ENCODE results near the gene FAM76B. TPM values are rescaled to one million over a fixed set of nuclear protein-coding genes. Genes with fewer than 3 reads are reported as not detected.

The FAM76B gene
- total RNA-seq, 1 donor from 2014 or later, result 6.5 TPM

- peaks cover under 1 to 6% of the 10 kb centered on the region in 2 donors for H3K36me3 ChIP-seq
- no peaks in the 10 kb centered on the region for H3K9me3 ChIP-seq
- H3K4me3 ChIP-seq, result peak overlapping the region; percentile 95 to 98
- TF ChIP-seq CTCF (IDR thresholded peaks at IDR 0.05), result no peak
- peaks cover 0 to 22% of the 10 kb centered on the region in 2 donors for H3K4me1 ChIP-seq
- H3K27ac ChIP-seq, result peak overlapping the region; percentile 91 to 100
- intact Hi-C loops (cut with DNase I), result loop anchor here (1.0 kb wide), 1 partner anchor 724 kb away; no protein-coding TSS in a partner anchor
- no peaks in the 10 kb centered on the region for H3K27me3 ChIP-seq
- DNase-seq (ENCODE audit: low spot score in 2 of 2), result peak; percentile 21 to 84
Observed at GRCh38 chr11:95790933-95791708, 1.5 kb upstream of the FAM76B start.

- no peak for TF ChIP-seq CTCF (IDR thresholded peaks at IDR 0.05)
- peak; percentile 86 to 99 for DNase-seq (ENCODE audit: low spot score in 2 of 2)
- Histone ChIP-seq H3K4me1 (peaks cover 0 to 22% of the 10 kb centered on the region in 2 donors), H3K36me3 (peaks cover 9 to 14% of the 10 kb centered on the region in 2 donors), H3K27me3 (no peaks in the 10 kb centered on the region), H3K9me3 (no peaks in the 10 kb centered on the region), H3K4me3 (peak within 1 kb of the TSS; percentile 95 to 98), H3K27ac (peak within 1 kb of the TSS; percentile 91 to 100)
- intact Hi-C loops (cut with DNase I), result loop anchor here (1.0 kb wide), 1 partner anchor 723 kb away; no protein-coding TSS in a partner anchor
Observed at GRCh38 chr11:95790123-95790932, 746 bp upstream of the FAM76B start, which contains the start of gene CEP57. Gene CEP57, plus strand, starts transcription at chr11:95790498. Its CDS starts 201 bp downstream, at chr11:95790699.

GRCh38 chr11:95788921-95789505, 569 bp downstream of the FAM76B start:
- peak in 1 of 3 experiments; percentile 15 for TF ChIP-seq CTCF (IDR thresholded peaks at IDR 0.05)
- H3K36me3 ChIP-seq, result peaks cover 10 to 24% of the 10 kb centered on the region in 2 donors
- intact Hi-C loops (cut with DNase I), result loop anchor here (1.0 to 10.0 kb wide), 5 partner anchors 558 to 1244 kb away; partner anchors contain the start of genes CCDC82, CWC15, ENDOD1 and FUT4
- peak overlapping the region; percentile 95 to 98 for H3K4me3 ChIP-seq
- H3K9me3 ChIP-seq, result no peaks in the 10 kb centered on the region
- H3K27me3 ChIP-seq, result no peaks in the 10 kb centered on the region
- peak in 1 of 2 donors; percentile 67 for DNase-seq (ENCODE audit: low spot score in 2 of 2)
- peaks cover 0 to 22% of the 10 kb centered on the region in 2 donors for H3K4me1 ChIP-seq
- H3K27ac ChIP-seq, result peak overlapping the region; percentile 91 to 100

GRCh38 chr11:95780544-95780943, 9.0 kb downstream of the FAM76B start:
- H3K27me3 ChIP-seq, result no peaks in the 10 kb centered on the region
- no peak for DNase-seq (ENCODE audit: low spot score in 2 of 2)
- intact Hi-C loops (cut with DNase I), result loop anchor here (10.0 kb wide), 1 partner anchor 1236 kb away; the partner anchor contains the start of gene FUT4
- no peaks in the 10 kb centered on the region for H3K4me1 ChIP-seq
- H3K27ac ChIP-seq, result no peak overlapping the region
- no peak for TF ChIP-seq CTCF (IDR thresholded peaks at IDR 0.05)
- no peaks in the 10 kb centered on the region for H3K9me3 ChIP-seq
- H3K36me3 ChIP-seq, result peaks cover 28 to 79% of the 10 kb centered on the region in 2 donors
- no peak overlapping the region for H3K4me3 ChIP-seq

- DNase-seq (ENCODE audit: low spot score in 2 of 2), result no peak
- H3K36me3 ChIP-seq, result peaks cover 37 to 81% of the 10 kb centered on the region in 2 donors
- H3K4me3 ChIP-seq, result no peak overlapping the region
- no peak overlapping the region for H3K27ac ChIP-seq
- no peaks in the 10 kb centered on the region for H3K4me1 ChIP-seq
- H3K9me3 ChIP-seq, result no peaks in the 10 kb centered on the region
- TF ChIP-seq CTCF (IDR thresholded peaks at IDR 0.05), result no peak
- H3K27me3 ChIP-seq, result no peaks in the 10 kb centered on the region
- intact Hi-C loops (cut with DNase I), result no loop called here
Observed at GRCh38 chr11:95778699-95779098, 10.9 kb downstream of the FAM76B start.

Data from ascending aorta (tissue), 2 donors.